Omental fat pad (tissue), 4 donors: ENCODE data around the gene PPA1. TPM values are rescaled to one million over a fixed set of nuclear protein-coding genes. Genes with fewer than 3 reads are reported as not detected.

Experiments
- ATAC-seq: fragments of 150-250 bp; one replicate; pipeline ENCODE4 v1.9.1; 2016; ENCODE audit warnings: mild to moderate bottlenecking, moderate library complexity; ENCODE audit not compliant: low FRiP score
- DNase-seq: peaks from one replicate; pipeline ENCODE4 v3.0.0-alpha.2; 2019; ENCODE audit warnings: low spot score
- total RNA-seq, 4 donors: library from RNA; depleted of rRNA; stranded (reverse); fragments of >200 nt; gene quantifications; one replicate each; pipeline ENCODE4 v1.1.0, GENCODE V29; 2016
- TF ChIP-seq, protein P1 (sequence below), 3 donors: fragments of 450-650 bp; IDR thresholded peaks; one replicate each; pipeline ENCODE4 v1.5.1; 2016 to 2017; ENCODE audit warnings: antibody characterized with exemption in 3 of 3, mild to moderate bottlenecking in 3 of 3, moderate library complexity in 2 of 3

PPA1 gene
- total RNA-seq, 4 donors from 2014 or later: 92.4 to 331 (median 217) TPM

DNA sequence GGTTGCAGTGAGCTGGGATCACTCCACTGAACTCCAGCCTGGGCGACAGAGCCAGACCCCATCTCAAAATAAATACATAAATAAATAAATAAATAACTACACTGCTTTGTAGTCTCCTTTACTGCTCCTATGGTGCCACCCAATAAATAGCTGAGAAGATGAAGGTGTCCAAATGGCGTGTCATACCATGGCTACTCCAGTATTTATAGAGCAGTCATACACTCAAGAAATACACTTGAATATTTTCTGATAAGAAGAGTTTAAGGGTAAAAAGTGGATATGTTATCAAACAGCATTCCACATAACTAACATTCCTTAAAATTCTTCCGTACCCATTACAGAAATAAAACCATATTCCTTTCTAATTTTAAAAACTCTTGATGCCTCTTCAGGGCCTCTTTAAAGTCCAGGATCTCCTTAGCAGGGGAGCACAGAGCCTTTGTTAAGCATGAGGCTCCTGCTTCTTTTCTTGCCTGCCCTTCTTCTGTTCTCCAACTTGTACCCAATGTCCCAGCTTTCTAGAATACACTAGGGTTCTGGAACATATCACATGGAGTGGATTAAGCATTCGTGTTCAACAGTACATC is 55.0 kb downstream of the PPA1 start:
- TF ChIP-seq, protein P1, sequence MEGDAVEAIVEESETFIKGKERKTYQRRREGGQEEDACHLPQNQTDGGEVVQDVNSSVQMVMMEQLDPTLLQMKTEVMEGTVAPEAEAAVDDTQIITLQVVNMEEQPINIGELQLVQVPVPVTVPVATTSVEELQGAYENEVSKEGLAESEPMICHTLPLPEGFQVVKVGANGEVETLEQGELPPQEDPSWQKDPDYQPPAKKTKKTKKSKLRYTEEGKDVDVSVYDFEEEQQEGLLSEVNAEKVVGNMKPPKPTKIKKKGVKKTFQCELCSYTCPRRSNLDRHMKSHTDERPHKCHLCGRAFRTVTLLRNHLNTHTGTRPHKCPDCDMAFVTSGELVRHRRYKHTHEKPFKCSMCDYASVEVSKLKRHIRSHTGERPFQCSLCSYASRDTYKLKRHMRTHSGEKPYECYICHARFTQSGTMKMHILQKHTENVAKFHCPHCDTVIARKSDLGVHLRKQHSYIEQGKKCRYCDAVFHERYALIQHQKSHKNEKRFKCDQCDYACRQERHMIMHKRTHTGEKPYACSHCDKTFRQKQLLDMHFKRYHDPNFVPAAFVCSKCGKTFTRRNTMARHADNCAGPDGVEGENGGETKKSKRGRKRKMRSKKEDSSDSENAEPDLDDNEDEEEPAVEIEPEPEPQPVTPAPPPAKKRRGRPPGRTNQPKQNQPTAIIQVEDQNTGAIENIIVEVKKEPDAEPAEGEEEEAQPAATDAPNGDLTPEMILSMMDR (IDR thresholded peaks at IDR 0.05): no peak
- DNase-seq (no peak), ATAC-seq (no peak)

DNA sequence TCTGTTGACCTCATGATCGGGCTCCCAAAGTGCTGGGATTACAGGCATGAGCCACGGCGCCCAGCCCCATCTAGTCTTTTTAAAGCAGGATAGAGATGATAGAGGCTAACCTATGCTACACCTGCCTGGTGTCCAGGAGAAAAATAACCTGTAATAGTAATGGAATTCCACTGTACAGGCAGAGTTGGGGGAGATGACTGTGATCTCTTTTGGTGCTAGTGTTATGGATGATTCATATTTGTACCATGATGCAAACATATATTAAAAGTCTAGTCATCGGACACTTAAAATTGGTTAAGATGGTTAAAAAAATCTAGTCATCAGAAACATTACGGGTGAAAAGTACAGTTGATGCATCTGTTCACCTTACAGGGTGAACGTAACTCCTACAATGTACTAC is 56.8 kb downstream of the PPA1 start:
- no peak for DNase-seq
- TF ChIP-seq, protein P1 (IDR thresholded peaks at IDR 0.05): no peak
- no peak for ATAC-seq

DNA sequence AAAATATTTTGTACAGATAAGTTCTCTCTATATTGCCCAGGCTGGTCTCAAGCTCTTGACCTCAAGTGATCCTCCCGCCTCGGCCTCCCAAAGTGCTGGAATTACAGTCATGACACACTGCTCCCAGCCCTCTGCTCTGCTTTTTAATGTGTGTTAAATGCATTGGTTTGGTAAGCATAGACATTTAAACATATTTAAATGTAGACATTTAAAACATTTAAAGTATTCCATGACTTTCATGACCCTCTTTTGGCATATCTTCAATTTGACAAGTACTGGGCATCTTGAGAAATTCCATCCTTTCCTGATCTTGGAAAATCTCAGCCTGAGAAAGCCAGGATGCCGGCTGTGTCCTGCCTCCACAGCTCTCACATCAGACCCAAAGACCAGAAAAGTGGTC is 57.7 kb downstream of the PPA1 start:
- TF ChIP-seq, protein P1 (IDR thresholded peaks at IDR 0.05): no peak
- DNase-seq (no peak), ATAC-seq (no peak)

DNA sequence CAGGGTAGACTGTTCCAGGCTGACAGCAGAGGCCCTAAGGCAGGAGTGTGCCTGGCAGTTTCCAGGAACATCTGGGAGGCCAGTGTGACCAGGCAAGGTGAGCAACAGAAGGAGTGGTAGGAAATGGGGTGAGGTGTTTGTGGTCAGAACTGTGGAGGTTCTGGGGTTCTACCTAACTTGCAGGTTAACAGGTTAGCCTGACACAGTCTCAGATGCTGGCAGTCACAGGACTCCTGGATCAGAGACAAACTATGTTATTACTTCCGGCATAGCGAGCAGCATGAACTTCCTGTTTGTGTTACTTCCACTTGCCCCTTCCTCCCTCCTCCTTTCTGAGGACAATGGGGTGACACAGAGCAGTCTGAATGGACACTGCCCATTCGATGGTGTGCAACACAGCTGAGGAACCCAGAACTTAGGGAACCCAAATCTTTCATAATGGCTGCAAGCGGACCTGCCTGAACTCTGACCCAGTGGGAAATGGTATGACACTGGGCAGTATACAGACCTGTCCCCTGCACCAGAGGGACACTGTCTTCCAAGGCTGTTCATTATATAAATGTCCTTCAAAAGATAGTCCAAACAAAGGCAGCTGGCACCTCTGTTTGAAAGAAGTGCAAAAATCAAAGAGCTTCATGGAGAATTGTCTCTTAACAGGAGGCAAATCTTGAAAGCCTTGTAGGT is 59.0 kb downstream of the PPA1 start:
- DNase-seq (no peak), ATAC-seq (no peak)
- TF ChIP-seq, protein P1 (IDR thresholded peaks at IDR 0.05): no peak

DNA sequence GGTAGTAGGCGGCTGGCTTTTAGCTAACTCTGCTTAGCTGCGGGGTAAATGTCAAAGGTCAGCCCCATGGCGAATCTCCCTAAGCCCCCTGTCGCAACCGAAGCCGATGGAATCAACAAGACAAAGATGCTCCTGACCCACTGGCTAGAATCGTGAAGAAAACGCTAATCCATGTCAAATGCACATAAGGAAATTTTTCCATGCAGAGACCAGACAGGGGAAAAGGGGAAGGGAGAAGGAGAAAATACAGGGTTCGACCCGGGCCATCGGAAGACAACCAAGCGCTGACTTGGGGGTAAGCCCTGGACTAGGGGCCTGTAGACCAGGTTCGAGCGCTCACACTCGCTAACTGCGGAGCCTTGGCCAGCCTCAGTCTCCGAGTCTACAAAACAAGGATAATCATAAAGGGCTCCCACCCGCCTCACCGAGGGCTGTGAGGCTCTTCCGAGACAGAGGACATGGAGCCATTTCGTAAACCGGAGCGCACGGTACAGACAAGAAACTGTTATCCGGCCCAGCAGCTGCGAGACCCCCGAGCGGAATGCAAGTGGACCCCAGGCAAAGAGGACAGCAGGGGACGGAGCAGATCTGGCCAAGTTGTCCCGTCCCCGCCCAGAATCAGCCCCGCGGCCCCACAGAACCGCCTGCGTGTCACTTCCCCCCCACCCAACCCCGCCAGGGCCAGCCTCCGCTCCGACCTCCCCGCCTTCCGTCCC is 63.4 kb downstream of the PPA1 start:
- DNase-seq: no peak
- ATAC-seq: peak; percentile 37
- TF ChIP-seq, protein P1 (IDR thresholded peaks at IDR 0.05): no peak

DNA sequence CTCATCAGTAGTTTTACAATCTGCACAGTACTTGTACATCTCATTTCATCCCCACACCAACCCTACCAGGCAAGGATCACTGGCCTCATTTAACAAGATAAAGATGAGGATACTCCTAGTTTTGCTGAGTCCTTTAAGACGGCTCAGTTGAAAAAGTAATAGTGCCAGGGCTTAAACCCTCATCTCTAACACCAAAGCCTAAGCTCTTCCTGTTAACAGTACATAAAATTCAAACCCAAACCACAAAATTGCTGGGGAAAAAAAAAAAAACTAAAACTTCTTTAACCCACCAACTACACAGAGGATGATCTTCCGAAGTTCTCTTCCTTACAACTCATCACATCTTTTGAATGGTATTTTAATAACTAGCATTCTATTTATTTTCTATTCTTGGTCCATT is 64.2 kb downstream of the PPA1 start:
- TF ChIP-seq, protein P1 (IDR thresholded peaks at IDR 0.05): no peak
- ATAC-seq: no peak

More for the DNA sequence above, 64.2 kb downstream of the PPA1 start:
- no peak for DNase-seq
